Esophagus (tissue), 2 donors: Measurements from ENCODE around the gene PADI1. TPM values are rescaled to one million over a fixed set of nuclear protein-coding genes. Genes with fewer than 3 reads are reported as not detected.

Source experiments
- H3K27ac ChIP-seq, 2 donors: one replicate each; pipeline ENCODE4 v1.5.1; 2013; ENCODE audit warnings: low read depth in 2 of 2, mild to moderate bottlenecking in 2 of 2, inconsistent platforms in 1 of 2, low read length in 1 of 2, moderate library complexity in 1 of 2
- H3K27me3 ChIP-seq, 2 donors: one replicate each; pipeline ENCODE4 v1.6.1; 2013; ENCODE audit warnings: low read length in 2 of 2, control low read depth in 1 of 2, mild to moderate bottlenecking in 1 of 2; ENCODE audit not compliant: insufficient read depth in 2 of 2, control insufficient read depth in 1 of 2
- H3K36me3 ChIP-seq, 2 donors: one replicate each; pipeline ENCODE4 v1.6.1; 2013; ENCODE audit warnings: low read length in 1 of 2; ENCODE audit not compliant: control insufficient read depth in 2 of 2, insufficient read depth in 2 of 2
- H3K4me1 ChIP-seq, 2 donors: one replicate each; pipeline ENCODE4 v1.6.1; 2013; ENCODE audit warnings: low read length in 1 of 2; ENCODE audit not compliant: control insufficient read depth in 2 of 2, insufficient read depth in 2 of 2
- H3K4me3 ChIP-seq, 2 donors: one replicate each; pipeline ENCODE4 v1.5.1; 2013; ENCODE audit warnings: low read length in 2 of 2, mild to moderate bottlenecking in 2 of 2, low read depth in 1 of 2, moderate library complexity in 1 of 2
- H3K9me3 ChIP-seq, 2 donors: one replicate each; pipeline ENCODE4 v1.6.1; 2013; ENCODE audit warnings: mild to moderate bottlenecking in 2 of 2, low read depth in 1 of 2, low read length in 1 of 2, moderate library complexity in 1 of 2; ENCODE audit not compliant: control insufficient read depth in 2 of 2, insufficient read depth in 1 of 2
- WGBS, 2 donors: extraction: QIAGEN DNeasy Blood & Tissue Kit; methylation state at CpG; one replicate each; pipeline ENCODE4 v1.1.7; 2013; 5-methylcytosine and 5-hydroxymethylcytosine counted together
- polyA plus RNA-seq, 2 donors: library from polyadenylated mRNA; stranded (reverse); fragments of 200-250 nt; gene quantifications; one replicate each; pipeline ENCODE4 v1.2.3, GENCODE V29; 2013
- donor health status: healthy with polysubstance abuse.
- donor health status: Bipolar disorder and iron deficiency.

Gene PADI1
- polyA plus RNA-seq, 2 donors, result 162 to 398 TPM

DNA sequence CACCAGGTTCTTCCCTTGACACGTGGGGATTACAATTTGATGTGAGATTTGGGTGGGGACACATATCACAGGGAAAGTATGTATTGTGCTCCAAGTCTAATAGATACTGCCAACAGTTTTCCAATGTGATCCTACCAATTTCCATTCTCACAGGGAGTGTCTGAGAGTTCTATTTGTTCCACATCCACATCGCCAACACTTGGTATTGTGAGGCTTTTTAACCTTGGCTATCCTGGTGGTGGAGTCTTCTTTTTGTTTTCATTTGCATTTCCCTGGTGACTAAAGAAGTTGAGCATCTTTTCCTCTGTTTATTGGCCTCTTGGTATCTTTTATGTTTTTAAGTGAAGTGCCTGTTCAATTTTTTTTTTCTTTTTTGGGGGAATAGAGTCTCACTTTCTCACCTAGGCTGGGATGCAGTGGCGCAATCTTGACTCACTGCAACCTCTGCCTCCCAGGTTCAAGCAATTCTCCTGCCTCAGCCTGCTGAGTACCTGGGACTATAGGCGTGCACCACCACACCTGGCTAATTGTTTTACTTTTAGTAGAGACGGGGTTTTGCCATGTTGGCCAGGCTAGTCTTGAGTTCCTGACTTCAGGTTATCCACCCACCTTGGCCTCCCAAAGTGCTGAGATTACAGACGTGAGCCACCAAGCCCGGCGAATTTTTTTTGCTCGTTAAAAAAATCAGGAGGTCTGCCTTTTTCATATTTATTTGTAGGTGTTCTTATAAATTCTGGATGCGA, 15.9 kb upstream of the PADI1 start:
- no peak overlapping the region for H3K4me3 ChIP-seq
- no peaks in the 10 kb centered on the region for H3K36me3 ChIP-seq
- H3K27ac ChIP-seq, result peak overlapping the region; percentile 2 to 81
- no peaks in the 10 kb centered on the region for H3K27me3 ChIP-seq
- WGBS, 2 donors, result 83 to 93% methylated on average over 10 of the region's 10 CpGs
- peaks cover 4 to 27% of the 10 kb centered on the region in 2 donors for H3K4me1 ChIP-seq
- no peaks in the 10 kb centered on the region for H3K9me3 ChIP-seq

DNA sequence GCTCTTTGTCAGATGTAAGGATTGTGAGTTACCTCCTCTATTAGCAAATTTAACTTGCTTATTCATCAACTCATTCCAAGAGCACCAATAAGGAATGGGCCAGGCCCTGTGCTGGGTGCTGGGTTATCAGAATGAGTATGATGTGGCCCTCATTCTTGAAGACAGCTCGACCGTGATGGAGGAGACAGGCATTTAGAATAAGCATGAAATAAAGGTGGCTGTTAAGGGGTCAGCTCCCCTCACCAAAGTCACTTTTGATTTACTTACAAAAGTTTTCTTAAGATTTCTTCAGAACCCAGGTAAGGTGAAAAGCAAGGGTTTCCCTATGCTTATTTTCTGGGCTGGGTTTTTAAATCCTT, 15.3 kb upstream of the PADI1 start:
- Histone ChIP-seq H3K4me3 (no peak overlapping the region), H3K4me1 (peaks cover 4 to 30% of the 10 kb centered on the region in 2 donors), H3K9me3 (no peaks in the 10 kb centered on the region), H3K27me3 (no peaks in the 10 kb centered on the region), H3K36me3 (no peaks in the 10 kb centered on the region), H3K27ac (peak overlapping the region; percentile 81 to 85)
- WGBS, 2 donors, result 75 to 91% methylated on average over 2 of the region's 2 CpGs

DNA sequence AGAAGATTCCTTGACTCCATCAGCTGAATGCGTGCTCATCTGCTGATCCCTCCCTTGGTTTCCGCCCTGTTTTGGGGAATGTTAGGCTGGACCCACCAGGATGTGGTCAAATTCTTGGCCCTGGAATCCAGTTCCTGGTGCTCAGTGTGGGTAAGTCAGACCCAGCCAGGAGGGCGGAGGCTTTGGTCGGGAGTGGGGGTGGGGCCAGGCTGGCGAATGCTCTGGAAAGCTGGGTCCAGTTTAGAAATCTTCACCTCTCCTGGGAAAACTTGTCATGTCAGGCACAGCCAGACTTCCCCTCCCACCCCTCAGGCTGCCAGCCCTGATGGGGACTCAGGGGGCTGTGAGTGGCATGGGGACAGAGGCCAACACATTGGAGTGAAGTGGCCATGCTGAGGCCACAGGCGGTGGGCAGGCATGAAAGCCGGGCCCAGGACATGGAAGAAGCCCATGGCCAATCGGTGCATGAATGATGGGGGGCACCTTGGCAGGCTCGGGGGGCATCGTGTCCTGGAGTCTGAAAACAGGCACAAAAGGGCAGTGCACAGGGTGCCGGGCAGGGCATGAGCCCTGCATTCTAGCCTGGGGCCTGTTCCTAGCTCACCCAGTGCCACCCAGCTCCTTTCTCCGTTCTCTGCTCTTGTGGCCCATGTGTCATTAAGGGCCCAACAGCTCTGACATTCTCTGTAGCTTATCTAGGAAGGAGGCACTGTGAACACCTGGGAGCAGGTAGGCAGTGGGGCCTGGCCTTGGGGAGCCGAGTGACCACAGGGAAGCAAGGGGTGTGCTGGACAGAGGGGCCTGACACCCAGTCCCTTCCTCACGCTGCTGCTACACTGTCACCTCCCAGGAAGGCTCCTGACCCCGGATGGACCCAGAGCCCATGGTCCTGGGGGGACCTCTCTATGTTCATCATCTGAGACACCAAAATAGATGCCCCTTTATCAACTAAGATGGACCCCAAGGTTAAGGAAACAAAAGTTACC, 14.6 kb upstream of the PADI1 start:
- Histone ChIP-seq H3K27me3 (no peaks in the 10 kb centered on the region), H3K27ac (peak overlapping the region; percentile 81 to 85)
- WGBS, 2 donors, result 79 to 81% methylated on average over 15 of the region's 15 CpGs

DNA sequence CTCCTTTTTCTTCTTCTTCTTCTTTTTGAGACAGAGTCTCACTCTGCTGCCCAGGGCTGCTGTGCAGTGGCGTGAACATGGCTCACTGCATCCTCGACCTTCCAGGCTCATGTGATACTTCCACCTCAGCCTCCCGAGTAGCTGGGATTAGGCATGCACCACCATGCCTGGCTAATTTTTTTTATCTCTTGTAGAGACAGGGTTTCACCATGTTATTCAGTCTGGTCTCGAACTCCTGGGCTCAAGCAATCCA, 13.0 kb upstream of the PADI1 start:
- peaks cover 4 to 20% of the 10 kb centered on the region in 2 donors for H3K4me1 ChIP-seq
- H3K4me3 ChIP-seq, result no peak overlapping the region
- no peaks in the 10 kb centered on the region for H3K36me3 ChIP-seq
- peak overlapping the region; percentile 77 to 92 for H3K27ac ChIP-seq
- H3K27me3 ChIP-seq, result no peaks in the 10 kb centered on the region
- no peaks in the 10 kb centered on the region for H3K9me3 ChIP-seq
- 54 to 55% methylated on average over 4 of the region's 4 CpGs for WGBS, 2 donors

More for the DNA sequence above, 14.6 kb upstream of the PADI1 start:
- peaks cover 4 to 27% of the 10 kb centered on the region in 2 donors for H3K4me1 ChIP-seq
- no peak overlapping the region for H3K4me3 ChIP-seq
- no peaks in the 10 kb centered on the region for H3K9me3 ChIP-seq
- no peaks in the 10 kb centered on the region for H3K36me3 ChIP-seq

DNA sequence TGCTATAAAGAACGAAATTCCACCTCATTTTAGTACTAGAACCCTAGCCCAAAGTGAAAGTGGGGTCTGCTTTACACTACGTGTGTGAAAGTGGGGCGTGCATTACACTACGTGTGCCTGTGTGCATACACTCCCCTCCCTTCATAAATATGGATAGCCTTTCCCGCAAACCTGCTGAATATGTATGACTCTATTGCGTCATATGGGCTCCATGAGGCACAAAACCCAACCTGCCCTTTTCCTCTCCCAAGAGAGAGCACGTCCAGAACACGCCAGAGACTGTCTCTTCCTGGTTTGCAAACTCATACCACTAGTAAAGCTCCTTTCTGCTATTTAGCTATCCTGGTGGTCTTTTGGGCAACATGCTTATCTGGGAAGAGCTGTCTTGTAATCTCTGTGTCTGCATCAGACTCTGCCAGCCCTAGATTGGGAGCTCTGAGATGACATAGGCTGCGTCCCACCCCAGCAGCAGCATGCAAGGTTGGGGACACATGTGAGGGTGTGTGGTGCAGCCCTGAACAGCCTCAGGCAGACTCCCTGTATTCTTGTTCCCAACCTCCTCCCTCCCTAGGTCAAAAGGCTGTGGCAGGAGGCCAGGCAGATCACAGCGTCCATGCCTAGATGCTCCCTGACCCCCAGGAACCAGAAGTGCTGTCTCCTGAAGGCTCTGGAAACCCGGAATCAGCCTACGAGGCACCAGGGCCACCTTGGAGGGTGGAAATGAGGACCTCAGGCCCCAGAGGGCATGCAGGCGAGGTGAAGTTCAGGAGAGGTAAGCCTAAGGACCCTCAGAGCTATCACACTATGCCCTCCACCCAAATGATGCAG, 12.3 kb upstream of the PADI1 start:
- H3K4me3 ChIP-seq, result no peak overlapping the region
- 58 to 60% methylated on average over 13 of the region's 13 CpGs for WGBS, 2 donors
- peak overlapping the region; percentile 87 to 92 for H3K27ac ChIP-seq
- no peaks in the 10 kb centered on the region for H3K9me3 ChIP-seq
- no peaks in the 10 kb centered on the region for H3K36me3 ChIP-seq
- H3K4me1 ChIP-seq, result peaks cover 4 to 20% of the 10 kb centered on the region in 2 donors
- no peaks in the 10 kb centered on the region for H3K27me3 ChIP-seq

DNA sequence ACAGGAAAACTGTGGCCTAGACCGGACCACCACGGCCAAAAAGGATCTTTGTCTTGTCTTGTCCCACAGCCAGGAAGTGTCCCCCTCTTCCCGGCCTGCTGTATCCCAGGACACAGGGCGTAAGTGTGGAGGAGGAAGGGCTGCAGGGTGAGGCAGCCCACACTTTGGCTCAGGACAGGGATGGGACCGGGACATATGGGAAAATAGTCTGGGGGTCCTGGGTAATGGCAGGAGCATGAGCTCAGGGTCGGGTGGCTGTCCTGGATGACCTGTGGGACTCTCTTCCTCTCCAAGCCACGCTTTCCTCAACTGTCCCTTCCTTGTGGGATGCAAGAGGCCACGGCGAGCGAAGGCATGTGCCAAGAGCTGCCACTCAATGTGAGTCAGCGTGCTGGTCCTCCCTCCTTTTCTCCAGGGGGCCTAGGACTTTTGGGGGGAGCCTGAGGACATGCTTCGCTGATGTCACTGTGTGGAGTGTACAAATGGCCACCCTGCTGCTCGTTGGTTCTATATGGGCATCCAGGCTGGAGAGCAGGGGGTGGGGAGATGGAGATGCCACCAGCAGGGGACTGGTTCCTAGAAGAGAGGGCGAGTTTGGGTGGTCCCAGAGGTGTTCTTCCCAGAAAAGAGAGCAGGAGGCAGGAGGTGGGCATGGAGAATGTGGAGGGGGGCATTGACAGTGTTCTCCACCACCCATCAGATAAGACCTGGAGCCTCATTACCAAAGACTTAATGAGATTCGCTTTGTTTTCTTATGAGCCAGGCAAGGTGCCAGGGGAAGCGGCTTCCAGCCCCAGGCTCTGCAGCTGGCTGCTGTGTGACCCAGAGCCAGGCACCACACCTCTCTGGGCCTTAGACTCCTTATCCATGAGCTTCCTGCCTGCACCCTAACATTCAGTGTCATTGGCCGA, 11.5 kb upstream of the PADI1 start:
- Histone ChIP-seq H3K36me3 (no peaks in the 10 kb centered on the region), H3K4me3 (no peak overlapping the region), H3K27me3 (no peaks in the 10 kb centered on the region), H3K27ac (peak overlapping the region; percentile 87 to 92), H3K9me3 (peaks cover 0 to under 1% of the 10 kb centered on the region in 2 donors), H3K4me1 (peaks cover 4 to 20% of the 10 kb centered on the region in 2 donors)
- WGBS, 2 donors, result 70 to 74% methylated on average over 17 of the region's 17 CpGs

DNA sequence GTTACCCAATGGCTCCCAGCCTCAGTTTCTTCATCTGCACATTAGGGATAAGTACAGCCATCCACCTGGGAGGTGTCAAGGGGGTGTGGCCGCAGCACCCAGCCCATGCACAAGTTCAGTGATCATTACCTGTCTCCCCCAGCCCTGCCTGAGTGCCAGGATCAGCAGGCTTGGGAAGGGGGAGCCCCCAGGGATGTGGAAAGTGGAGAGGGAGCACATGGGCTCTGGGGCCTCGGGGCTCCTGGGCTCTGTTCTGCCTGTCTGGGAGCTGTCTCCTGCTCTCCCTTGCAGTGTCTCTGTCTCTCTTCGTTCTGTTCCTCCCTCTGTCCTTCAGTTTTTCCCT, 10.8 kb upstream of the PADI1 start:
- no peaks in the 10 kb centered on the region for H3K27me3 ChIP-seq
- H3K36me3 ChIP-seq, result no peaks in the 10 kb centered on the region
- H3K4me3 ChIP-seq, result no peak overlapping the region
- 67 to 69% methylated on average over 3 of the region's 3 CpGs for WGBS, 2 donors
- H3K27ac ChIP-seq, result no peak overlapping the region
- peaks cover 0 to 5% of the 10 kb centered on the region in 2 donors for H3K9me3 ChIP-seq
- peaks cover 4 to 20% of the 10 kb centered on the region in 2 donors for H3K4me1 ChIP-seq

DNA sequence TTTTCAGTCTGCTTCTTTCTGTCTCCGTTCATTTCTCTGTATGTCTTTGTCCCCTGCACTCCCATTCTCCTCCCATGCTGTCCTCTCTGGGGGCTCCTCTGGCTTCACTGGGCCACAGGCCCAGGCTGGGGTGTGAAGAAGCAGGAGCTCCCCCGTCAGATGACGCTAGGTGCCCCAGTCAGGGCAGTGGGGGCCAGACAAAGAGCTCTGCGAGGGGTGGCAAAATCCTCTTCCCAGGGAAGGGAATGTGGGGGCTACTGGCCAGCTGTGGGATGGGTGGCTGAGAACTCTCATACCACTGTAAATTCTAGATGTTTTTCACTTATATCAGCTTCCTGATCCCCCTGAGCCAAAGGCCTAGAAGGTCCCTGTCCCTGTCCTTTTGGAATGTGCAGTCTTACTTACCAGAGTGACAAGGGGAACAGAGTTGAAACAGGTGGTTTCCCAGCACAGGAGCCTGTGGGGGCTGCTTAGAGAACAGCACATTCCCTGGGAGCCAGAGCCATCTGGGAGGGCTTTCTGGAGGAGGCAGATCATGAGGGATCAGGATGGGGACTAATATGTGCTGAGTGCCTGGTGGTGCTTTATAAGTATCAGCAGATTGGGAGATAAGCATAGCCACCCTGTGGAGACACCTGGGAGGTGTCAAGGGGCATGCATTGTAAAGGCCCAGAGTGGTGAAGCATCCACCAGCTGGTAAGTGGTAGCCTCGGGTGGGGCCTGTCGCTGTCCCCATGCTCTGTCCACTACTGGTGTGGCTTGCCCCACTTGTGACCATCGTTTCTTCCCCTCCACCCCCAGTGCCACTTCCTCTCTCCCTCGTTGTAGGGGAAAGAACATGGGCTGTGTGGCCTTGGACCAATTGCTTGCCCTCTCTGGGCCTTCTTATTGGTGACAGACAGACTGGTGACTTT, 10.1 kb upstream of the PADI1 start:
- no peak overlapping the region for H3K4me3 ChIP-seq
- peaks cover 4 to 20% of the 10 kb centered on the region in 2 donors for H3K4me1 ChIP-seq
- H3K9me3 ChIP-seq, result peaks cover 0 to 5% of the 10 kb centered on the region in 2 donors
- H3K27ac ChIP-seq, result no peak overlapping the region
- WGBS, 2 donors, result 70 to 80% methylated on average over 8 of the region's 8 CpGs
- no peaks in the 10 kb centered on the region for H3K36me3 ChIP-seq
- no peaks in the 10 kb centered on the region for H3K27me3 ChIP-seq
